Right forelimb (tissue), 1 donor: ENCODE measurements around the gene HTR6.

Experiments used
- DNase-seq: peaks from one replicate; pipeline ENCODE4 v3.0.0-alpha.2; 2018

HTR6 gene

GRCh38 chr1:19689856-19690255, 25.2 kb downstream of the HTR6 start:
- DNase-seq = no peak

- no peak for DNase-seq
Observed at GRCh38 chr1:19690342-19690741, 25.7 kb downstream of the HTR6 start.

GRCh38 chr1:19694298-19694697, 29.6 kb downstream of the HTR6 start:
- no peak for DNase-seq

DNA sequence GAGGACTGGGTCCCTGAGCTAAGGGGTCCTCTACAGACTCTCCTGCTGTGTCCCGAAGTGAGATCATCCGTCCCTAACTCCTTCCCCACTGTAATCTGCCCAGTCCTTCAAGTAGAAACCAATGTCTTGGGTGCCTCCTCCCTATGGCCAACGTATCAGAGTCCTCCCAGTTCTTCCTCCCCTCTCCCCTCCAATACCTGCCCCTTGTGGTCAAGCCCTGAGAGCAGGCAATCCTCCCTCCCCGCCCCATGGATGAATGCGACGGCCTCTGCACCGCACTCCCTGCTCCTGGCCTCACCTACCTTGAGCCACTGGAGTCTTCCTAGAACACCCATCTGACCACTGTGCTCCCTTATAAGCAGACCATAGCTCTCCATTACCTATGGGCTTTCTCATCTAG, 31.1 kb downstream of the HTR6 start:
- DNase-seq = no peak

DNA sequence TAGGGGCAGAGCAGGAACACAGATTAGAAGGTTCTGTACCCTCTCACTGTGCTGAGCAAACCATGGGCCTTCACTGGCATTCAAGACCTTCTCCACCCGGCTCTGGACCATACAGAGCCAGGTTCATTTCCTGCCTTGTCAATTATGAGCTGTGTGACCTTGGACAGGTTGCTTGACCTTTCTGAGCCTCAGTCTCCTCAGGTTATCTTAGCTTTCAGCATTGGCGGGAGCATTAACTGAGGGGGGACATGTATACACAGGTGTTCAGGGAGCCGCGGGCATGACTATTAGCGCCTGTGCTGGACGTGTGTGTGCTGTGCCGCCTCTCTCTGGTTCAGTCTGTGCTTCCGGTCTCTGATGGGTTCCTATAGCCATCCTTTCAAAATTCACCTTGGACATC, 32.1 kb downstream of the HTR6 start:
- no peak for DNase-seq

- DNase-seq = no peak
Observed at GRCh38 chr1:19698181-19698580, 33.5 kb downstream of the HTR6 start.

- DNase-seq = no peak
Observed at GRCh38 chr1:19700079-19700777, 35.6 kb downstream of the HTR6 start.

DNA sequence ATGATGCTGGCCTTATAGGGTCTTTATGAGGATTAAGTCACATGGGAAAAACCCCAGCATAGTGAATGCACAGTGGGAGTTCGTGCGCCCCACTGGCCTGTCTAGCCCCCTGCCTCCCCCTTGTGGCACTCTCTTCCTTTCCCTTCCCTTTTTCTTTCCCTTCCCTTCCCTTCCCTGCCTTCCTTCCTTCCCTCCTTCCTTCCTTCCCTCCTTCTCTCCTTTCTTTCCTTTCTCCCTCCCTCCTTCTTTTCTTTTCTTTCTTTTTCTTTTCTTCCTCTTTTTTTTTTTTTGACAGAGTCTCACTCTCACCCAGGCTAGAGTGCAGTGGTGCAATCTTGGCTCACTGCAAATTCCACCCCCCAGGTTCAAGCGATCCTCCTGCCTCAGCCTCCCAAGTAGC, 38.6 kb downstream of the HTR6 start:
- DNase-seq = no peak

DNA sequence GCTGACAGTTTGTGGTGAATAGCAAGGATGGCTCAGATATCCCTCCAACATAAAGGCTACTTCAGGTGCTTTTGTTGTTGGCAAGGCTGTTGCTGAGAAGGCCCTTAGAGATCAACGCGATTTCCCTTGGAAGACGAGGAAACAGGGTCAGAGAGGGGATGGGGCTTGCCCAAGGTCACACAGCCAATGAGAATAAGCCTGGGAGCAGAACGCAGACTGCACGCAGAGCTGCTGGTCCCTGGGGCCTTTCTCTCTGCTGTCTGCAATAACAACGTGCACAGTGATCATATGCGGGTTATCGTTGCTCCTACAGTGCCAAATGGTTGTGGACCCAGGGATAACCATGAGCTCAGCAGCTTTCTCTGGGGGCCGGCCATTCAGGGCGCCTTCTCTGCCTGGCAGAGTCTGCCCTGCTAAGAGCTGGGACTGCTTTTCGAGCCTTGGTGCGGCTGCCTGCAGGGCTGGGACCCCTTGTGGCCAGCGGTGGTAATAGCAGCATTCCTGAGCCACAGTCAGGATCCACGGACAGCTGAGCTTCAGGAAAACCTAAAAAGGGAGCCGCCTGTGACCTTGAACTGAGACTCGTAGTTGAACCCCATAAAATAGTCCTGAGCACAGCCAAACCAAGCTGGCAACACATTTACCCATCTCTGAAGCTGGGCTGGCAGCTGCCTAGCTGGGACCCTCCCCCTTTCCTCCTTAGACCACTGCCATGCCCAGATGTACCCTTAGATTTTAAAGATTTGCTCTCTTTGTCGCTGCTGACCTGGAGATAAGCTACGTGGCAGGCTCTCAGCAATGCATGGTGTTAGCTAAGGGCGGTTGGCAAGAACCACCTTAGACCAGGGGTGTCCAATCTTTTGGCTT, 39.8 kb downstream of the HTR6 start:
- peak; percentile 80 for DNase-seq

DNA sequence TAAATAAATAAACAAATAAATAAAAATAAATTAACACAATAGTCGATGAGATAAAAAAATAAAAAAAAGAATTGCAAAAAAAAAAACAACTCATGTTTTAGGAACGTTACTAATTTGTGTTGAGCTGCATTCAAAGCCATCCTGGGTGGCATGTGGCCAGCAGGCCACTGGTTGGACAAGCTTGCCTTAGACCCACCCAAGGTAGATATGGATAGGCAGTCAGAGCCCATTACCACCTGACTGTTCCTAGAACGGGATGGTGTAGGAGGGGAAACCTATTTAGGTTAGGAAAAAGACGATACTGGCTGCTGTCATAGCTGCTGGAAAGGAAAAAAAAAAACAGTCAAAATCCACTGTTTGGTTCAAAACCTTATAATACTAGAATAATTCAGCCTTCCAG, 40.8 kb downstream of the HTR6 start:
- DNase-seq = no peak

GRCh38 chr1:19706136-19706535, 41.5 kb downstream of the HTR6 start:
- DNase-seq = no peak

GRCh38 chr1:19708567-19709110, 44.0 kb downstream of the HTR6 start:
- no peak for DNase-seq

- DNase-seq = no peak
Observed at GRCh38 chr1:19709260-19709793, 44.7 kb downstream of the HTR6 start.

GRCh38 chr1:19710825-19711611, 46.3 kb downstream of the HTR6 start:
- no peak for DNase-seq

- no peak for DNase-seq
Observed at GRCh38 chr1:19712928-19713327, 48.3 kb downstream of the HTR6 start.

DNA sequence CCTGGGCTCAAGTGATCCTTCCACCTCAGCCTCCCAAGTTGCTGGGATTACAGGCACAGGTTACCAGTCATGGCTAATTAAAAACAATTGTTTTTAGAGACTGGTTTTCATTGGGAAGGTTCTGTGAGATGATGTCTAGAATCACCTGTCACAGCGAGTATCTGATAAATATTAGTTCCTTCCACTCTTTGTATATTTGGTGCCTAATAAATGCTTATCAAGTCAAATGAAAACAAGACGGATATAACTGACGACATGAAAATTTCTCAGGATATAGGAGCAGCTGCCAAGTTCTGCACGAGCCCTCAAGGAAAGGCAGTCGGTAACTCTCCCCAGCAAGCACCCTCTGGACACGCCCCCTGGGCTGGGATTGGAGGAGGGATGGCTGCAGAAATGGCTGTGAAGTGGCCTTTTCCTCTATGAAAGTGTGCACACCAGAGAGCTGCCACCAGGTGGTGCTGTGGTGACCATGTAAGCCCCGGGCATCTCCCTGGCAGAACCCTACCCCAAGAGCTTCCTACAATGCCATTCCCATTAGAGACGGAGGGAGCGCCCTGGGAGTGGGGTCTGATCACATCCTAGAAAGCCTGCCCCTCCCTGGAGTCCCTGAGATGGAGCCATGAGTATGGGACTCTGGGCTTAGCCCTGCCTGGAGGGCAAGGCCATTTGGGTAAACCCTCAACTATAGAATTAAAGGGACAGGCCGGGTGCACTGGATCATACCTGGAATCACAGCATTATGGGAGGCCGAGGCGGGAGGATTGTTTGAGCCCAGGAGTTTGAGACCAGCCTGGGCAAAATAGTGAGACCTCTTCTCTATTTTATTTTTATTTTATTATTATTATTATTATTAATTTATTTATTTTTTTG, 50.9 kb downstream of the HTR6 start:
- peak; percentile 78 for DNase-seq

DNA sequence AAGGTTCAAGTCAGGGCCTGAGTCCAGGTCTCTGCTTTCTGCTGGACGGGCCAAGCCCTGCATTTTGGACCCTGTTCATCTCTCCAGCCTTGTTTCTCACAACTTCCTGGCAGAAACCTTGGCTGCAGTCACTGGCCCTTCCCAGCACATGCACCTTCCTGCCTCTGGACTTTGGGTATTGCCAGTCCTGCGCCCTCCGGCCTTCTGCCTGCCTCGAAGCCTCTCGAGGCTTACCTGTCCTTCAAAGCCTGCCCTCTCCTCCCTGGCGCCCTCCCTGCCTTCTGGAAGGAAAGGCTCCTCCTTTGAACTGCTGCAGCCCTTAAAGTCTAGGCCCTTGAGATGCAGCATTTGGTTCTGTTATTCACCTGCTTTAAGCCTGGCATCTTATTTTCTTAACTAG, 52.8 kb downstream of the HTR6 start:
- DNase-seq = no peak

- no peak for DNase-seq
Observed at GRCh38 chr1:19720174-19720573, 55.5 kb downstream of the HTR6 start.

DNA sequence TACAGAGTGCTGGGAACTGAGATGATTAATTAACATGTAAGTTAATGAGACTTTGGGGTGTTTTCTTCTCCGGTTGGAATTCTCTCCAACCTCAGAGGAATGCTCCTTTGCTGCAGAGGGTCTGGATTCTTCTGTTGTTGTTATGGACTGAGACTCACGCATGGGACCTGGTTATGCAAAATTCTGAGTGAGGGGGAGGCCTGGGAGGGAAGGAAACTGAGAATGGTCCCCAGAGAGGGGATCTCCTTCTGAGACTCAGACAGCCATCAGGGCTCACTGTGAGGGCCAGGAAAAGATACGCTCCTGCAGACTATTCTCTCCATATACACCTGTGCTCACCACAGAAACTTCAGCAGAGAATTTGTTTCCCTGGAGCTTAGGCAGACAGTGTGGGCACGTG, 56.3 kb downstream of the HTR6 start:
- DNase-seq = no peak

GRCh38 chr1:19723874-19724273, 59.2 kb downstream of the HTR6 start:
- DNase-seq = no peak

- no peak for DNase-seq
Observed at GRCh38 chr1:19725606-19726005, 60.9 kb downstream of the HTR6 start.
